H1 (cell line): ENCODE measurements around the gene CDKN2C. TPM values are rescaled to one million over a fixed set of nuclear protein-coding genes. Genes with fewer than 3 reads are reported as not detected.

Experiments used
- CTCF ChIA-PET: fragments of 300-600 bp; sonication (Branson Sonifier 250); formaldehyde crosslinking; loops from one replicate; lab custom pipeline; 2021; ENCODE audit not compliant: partially characterized antibody; lab: Charles Lee
- POLR2A ChIA-PET: fragments of 300-600 bp; sonication (Branson Sonifier 250); formaldehyde crosslinking; loops from one replicate; lab custom pipeline; 2021; ENCODE audit warnings: inconsistent platforms; ENCODE audit not compliant: partially characterized antibody; lab: Charles Lee
- DNase-seq, 2 experiments: peaks; one replicate each; pipeline versions ENCODE4 v3.0.0 to v3.0.0-alpha.2; 2010 to 2022; ENCODE audit warnings: low spot score in 2 of 2, low read depth in 1 of 2, mixed read lengths in 1 of 2
- FAIRE-seq: peaks from 2 replicates; lab custom pipeline; 2011; peaks lifted over from hg19 to GRCh38; lab: Jason Lieb, UNC
- H2AFZ ChIP-seq: 2 replicates; pipeline ENCODE4 v1.8.1; 2012; ENCODE audit warnings: low read length, inconsistent platforms
- H2AK5ac ChIP-seq: 2 replicates; pipeline ENCODE4 v1.6.1; 2013; ENCODE audit warnings: low read depth, low read length
- H2BK120ac ChIP-seq: replicated peaks from 2 replicates; pipeline ENCODE3; 2013; ENCODE audit warnings: low read depth, low read length, inconsistent platforms
- H2BK12ac ChIP-seq: 2 replicates; pipeline ENCODE4 v1.6.1; 2013; ENCODE audit warnings: low read depth, low read length
- H2BK15ac ChIP-seq: 2 replicates; pipeline ENCODE4 v1.6.1; 2013; ENCODE audit warnings: low read length
- H2BK20ac ChIP-seq: 2 replicates; pipeline ENCODE4 v1.6.1; 2013; ENCODE audit warnings: low read length
- H2BK5ac ChIP-seq: 2 replicates; pipeline ENCODE4 v1.6.1; 2013; ENCODE audit warnings: low read depth, low read length
- H3K14ac ChIP-seq: 2 replicates; pipeline ENCODE4 v1.6.1; 2013; ENCODE audit warnings: inconsistent platforms; ENCODE audit not compliant: insufficient read length
- H3K18ac ChIP-seq: 2 replicates; pipeline ENCODE4 v1.6.1; 2013; ENCODE audit warnings: low read length; ENCODE audit errors: extremely low read depth
- H3K23ac ChIP-seq: 2 replicates; pipeline ENCODE4 v1.6.1; 2013; ENCODE audit warnings: inconsistent platforms; ENCODE audit not compliant: insufficient read length
- H3K23me2 ChIP-seq: 2 replicates; pipeline ENCODE4 v1.6.1; 2013; ENCODE audit warnings: low read depth, low read length
- H3K27ac ChIP-seq: 2 replicates; pipeline ENCODE4 v1.6.1; 2011; ENCODE audit warnings: low read depth, low read length, inconsistent platforms
- H3K27me3 ChIP-seq, 4 experiments: replicated peaks in 1 of 4; 1 replicate in 1 of 4; 2 replicates in 3 of 4; pipeline versions ENCODE4 v1.6.1 to v1.8.1; 2011 to 2013; ENCODE audit warnings: low read length in 3 of 4, mild to moderate bottlenecking in 3 of 4, inconsistent platforms in 2 of 4, mixed read lengths in 2 of 4, moderate library complexity in 1 of 4; ENCODE audit not compliant: control insufficient read depth in 3 of 4, insufficient read depth in 3 of 4; ENCODE audit errors: extremely low read depth in 1 of 4
- H3K36me3 ChIP-seq, 4 experiments: 2 replicates each; pipeline versions ENCODE4 v1.6.1 to v1.8.1; 2011 to 2013; ENCODE audit warnings: mild to moderate bottlenecking in 4 of 4, low read length in 3 of 4, moderate library complexity in 2 of 4, control low read depth in 1 of 4, inconsistent platforms in 1 of 4; ENCODE audit not compliant: insufficient read depth in 4 of 4, control insufficient read depth in 2 of 4
- H3K4ac ChIP-seq: replicated peaks from 2 replicates; pipeline ENCODE3; 2013; ENCODE audit warnings: low read length, low read depth, mixed read lengths, inconsistent platforms; ENCODE audit not compliant: insufficient read length
- H3K4me1 ChIP-seq, 4 experiments: replicated peaks in 1 of 4; 1 replicate in 1 of 4; 2 replicates in 3 of 4; pipeline versions ENCODE4 v1.6.1 to v1.8.1; 2011 to 2013; ENCODE audit warnings: low read length in 3 of 4, inconsistent platforms in 2 of 4, mixed read lengths in 1 of 4; ENCODE audit not compliant: insufficient read depth in 4 of 4, control insufficient read depth in 3 of 4
- H3K4me2 ChIP-seq, 2 experiments: 2 replicates each; pipeline versions ENCODE4 v1.6.1 to v1.8.1; 2011 to 2013; ENCODE audit warnings: low read depth in 2 of 2, low read length in 2 of 2, control low read depth in 1 of 2, inconsistent platforms in 1 of 2, mild to moderate bottlenecking in 1 of 2; ENCODE audit not compliant: insufficient read depth in 1 of 2
- H3K4me3 ChIP-seq, 4 experiments: fragments of 200-600, 300-600 bp in 1 of 4; sonication (generic), shearing (Covaris generic), sonication (Bioruptor Twin) in 1 of 4; 2 replicates each; pipeline versions ENCODE4 v1.5.1 to v1.8.1; 2011 to 2016; ENCODE audit warnings: low read length in 4 of 4, low read depth in 3 of 4, control low read depth in 2 of 4, inconsistent platforms in 2 of 4, mild to moderate bottlenecking in 2 of 4, mixed read lengths in 1 of 4, moderate library complexity in 1 of 4; ENCODE audit not compliant: insufficient read depth in 2 of 4; ENCODE audit errors: extremely low read depth in 1 of 4
- H3K56ac ChIP-seq: replicated peaks from 2 replicates; pipeline ENCODE3; 2013; ENCODE audit warnings: low read depth, mild to moderate bottlenecking, mixed read lengths, low read length, inconsistent platforms; ENCODE audit not compliant: insufficient read length
- H3K79me1 ChIP-seq: 2 replicates; pipeline ENCODE4 v1.6.1; 2013; ENCODE audit warnings: low read depth, low read length, control low read depth
- H3K79me2 ChIP-seq, 2 experiments: 2 replicates each; pipeline versions ENCODE4 v1.6.1 to v1.8.1; 2012 to 2013; ENCODE audit warnings: low read length in 2 of 2, mild to moderate bottlenecking in 2 of 2, inconsistent platforms in 1 of 2; ENCODE audit not compliant: insufficient read depth in 2 of 2, control insufficient read depth in 1 of 2
- H3K9ac ChIP-seq, 4 experiments: replicated peaks in 1 of 4; 1 replicate in 1 of 4; 2 replicates in 3 of 4; pipeline versions ENCODE4 v1.6.1 to v1.8.1; 2011 to 2013; ENCODE audit warnings: low read depth in 3 of 4, low read length in 3 of 4, control low read depth in 2 of 4, mild to moderate bottlenecking in 2 of 4, moderate library complexity in 2 of 4, inconsistent platforms in 1 of 4; ENCODE audit errors: extremely low read depth in 1 of 4
- H3K9me3 ChIP-seq, 2 experiments: 2 replicates each; pipeline versions ENCODE4 v1.6.1 to v1.8.1; 2012 to 2013; ENCODE audit warnings: mild to moderate bottlenecking in 2 of 2, moderate library complexity in 2 of 2, control low read depth in 1 of 2, inconsistent platforms in 1 of 2, low read depth in 1 of 2, low read length in 1 of 2, mixed read lengths in 1 of 2; ENCODE audit not compliant: insufficient read depth in 2 of 2
- H4K20me1 ChIP-seq, 2 experiments: replicated peaks in 1 of 2; 2 replicates each; pipeline versions ENCODE3 to v1.8.1; 2011 to 2013; ENCODE audit warnings: inconsistent platforms in 2 of 2, low read length in 2 of 2, mild to moderate bottlenecking in 1 of 2; ENCODE audit not compliant: insufficient read depth in 2 of 2, control insufficient read depth in 1 of 2
- H4K5ac ChIP-seq: 2 replicates; pipeline ENCODE4 v1.6.1; 2013; ENCODE audit warnings: low read length, low read depth, mixed read lengths, inconsistent platforms; ENCODE audit not compliant: insufficient read length
- H4K8ac ChIP-seq: 2 replicates; pipeline ENCODE4 v1.8.0; 2013; ENCODE audit warnings: mild to moderate bottlenecking, moderate library complexity, low read length, inconsistent platforms; ENCODE audit not compliant: insufficient read depth; ENCODE audit errors: extremely low read depth
- H4K91ac ChIP-seq: replicated peaks from 2 replicates; pipeline ENCODE3; 2013; ENCODE audit warnings: low read length, mixed read lengths, inconsistent platforms; ENCODE audit not compliant: insufficient read length
- POLR2AphosphoS5 ChIP-seq: IDR thresholded peaks from 2 replicates; pipeline ENCODE4 v1.6.1; 2011; ENCODE audit warnings: low read depth, low read length
- SRF ChIP-seq: IDR thresholded peaks from 2 replicates; pipeline ENCODE4 v1.6.1; 2011; ENCODE audit warnings: mild to moderate bottlenecking, low read depth, low read length, moderate library complexity
- WGBS, 2 experiments: shearing (Covaris generic) in 1 of 2; methylation state at CpG; one replicate each; pipeline versions ENCODE4 v1.1.6 to v1.1.7; 2013 to 2015; ENCODE audit warnings: low lambda C conversion rate in 2 of 2, mixed read lengths in 2 of 2, inconsistent platforms in 1 of 2, low coverage in 1 of 2, missing lambda C conversion rate in 1 of 2; ENCODE audit not compliant: insufficient replicate concordance in 2 of 2, insufficient coverage in 1 of 2, insufficient read length in 1 of 2; ENCODE audit errors: extremely low coverage in 1 of 2, missing lambda C conversion rate in 1 of 2; 5-methylcytosine and 5-hydroxymethylcytosine counted together
- polyA plus RNA-seq, 7 experiments: library from polyadenylated mRNA; depleted of rRNA in 3 of 7; stranded (reverse) in 5 of 7; unstranded in 2 of 7; fragments of >200 nt in 5 of 7; fragments of 200-250 nt in 2 of 7; gene quantifications; 1 replicate in 5 of 7; 2 replicates in 1 of 7; 4 replicates in 1 of 7; pipeline versions ENCODE4 v1.2.1 to v1.2.3, GENCODE V29; 2011 to 2013; ENCODE audit warnings: missing spikeins in 2 of 7, mixed read lengths in 2 of 7
- total RNA-seq: library from RNA; stranded (reverse); fragmentation: NEBNext Ultra II Directional; extraction: Animal tissue kit (Norgen Biotek cat#: 25700); gene quantifications from 2 replicates; pipeline ENCODE4 v1.2.1, GENCODE V29; 2021

Gene CDKN2C
- total and polyA plus RNA-seq, 2 of the 8 experiments (the other 6 are each of a cell fraction or from before 2014, with no cell fraction given), result not detected

GRCh38 chr1:51009381-51009780 is 39.3 kb downstream of the CDKN2C start:
- H3K79me2 ChIP-seq, result no peaks in the 10 kb centered on the region
- no peak overlapping the region for H2BK120ac ChIP-seq
- H2BK20ac ChIP-seq, result no peak overlapping the region
- H3K4me1 ChIP-seq, result no peaks in the 10 kb centered on the region
- no peak overlapping the region for H3K18ac ChIP-seq
- H4K5ac ChIP-seq, result no peak overlapping the region
- no peak overlapping the region for H4K91ac ChIP-seq
- no peaks in the 10 kb centered on the region for H4K20me1 ChIP-seq
- FAIRE-seq (no peak), DNase-seq (no peak)
- peak overlapping the region; percentile 43 for H2AFZ ChIP-seq
- H3K9me3 ChIP-seq, result no peaks in the 10 kb centered on the region
- POLR2A ChIA-PET, result interaction anchor here (0.7 kb wide), 1 partner anchor 556 kb away, joined by 4 read pairs; no protein-coding TSS in a partner anchor
- no peak overlapping the region for H2BK5ac ChIP-seq
- H3K79me1 ChIP-seq, result no peaks in the 10 kb centered on the region
- TF ChIP-seq SRF (no peak), POLR2AphosphoS5 (no peak)
- H4K8ac ChIP-seq, result no peak overlapping the region
- H3K36me3 ChIP-seq, result no peaks in the 10 kb centered on the region
- H3K4me2 ChIP-seq, result no peak overlapping the region
- CTCF ChIA-PET, result no interaction called here
- H3K27me3 ChIP-seq, result no peaks in the 10 kb centered on the region
- H2BK12ac ChIP-seq, result no peak overlapping the region
- no peak overlapping the region for H3K14ac ChIP-seq
- no peak overlapping the region for H3K4me3 ChIP-seq
- H3K9ac ChIP-seq, result no peak overlapping the region
- H3K4ac ChIP-seq, result no peak overlapping the region
- 74% methylated on average over 3 of the region's 3 CpGs; no CpG with 5 or more reads in 1 of the 2 experiments for WGBS, 2 experiments
- H3K56ac ChIP-seq, result no peak overlapping the region
- H2AK5ac ChIP-seq, result no peak overlapping the region
- no peaks in the 10 kb centered on the region for H3K23me2 ChIP-seq
- H2BK15ac ChIP-seq, result no peak overlapping the region
- H3K23ac ChIP-seq, result no peak overlapping the region
- no peak overlapping the region for H3K27ac ChIP-seq
